HepG2 (cell line): Measurements from ENCODE around the gene CYTH1. TPM values are rescaled to one million over a fixed set of nuclear protein-coding genes. Genes with fewer than 3 reads are reported as not detected.
A peak's percentile ranks its signal among the peaks of the same experiment; 100 is the strongest.

ENCODE experiments used
- ADNP ChIP-seq: sonication (generic); formaldehyde crosslinking; IDR thresholded peaks from 2 replicates; pipeline ENCODE4 v1.4.0; 2020; ENCODE audit warnings: missing genetic modification reagents
- FOXK1 ChIP-seq: sonication (generic); formaldehyde crosslinking; IDR thresholded peaks from 2 replicates; pipeline ENCODE4 v1.4.0; 2020; ENCODE audit warnings: low read depth, missing genetic modification reagents, borderline replicate concordance
- HDAC6 ChIP-seq: fragments of 200-600 bp; sonication (generic); IDR thresholded peaks from 2 replicates; pipeline ENCODE4 v1.7.0; 2017; ENCODE audit warnings: mild to moderate bottlenecking, antibody characterized with exemption, low read length, low read depth
- KDM5B ChIP-seq: sonication (generic); formaldehyde crosslinking; IDR thresholded peaks from 2 replicates; pipeline ENCODE4 v1.4.0; 2020; ENCODE audit warnings: missing genetic modification reagents, mild to moderate bottlenecking, borderline replicate concordance
- KLF16 ChIP-seq, 2 experiments: sonication (generic) in 1 of 2; formaldehyde crosslinking in 1 of 2; IDR thresholded peaks; 2 replicates each; pipeline versions ENCODE4 v1.6.1 to v1.8.0; 2016 to 2023; ENCODE audit warnings: missing genetic modification reagents in 2 of 2, missing compliant biosample characterization in 1 of 2
- KLF9 ChIP-seq: IDR thresholded peaks from 2 replicates; pipeline ENCODE4 v1.6.1; 2016; ENCODE audit warnings: low read depth
- RORA ChIP-seq: sonication (generic); formaldehyde crosslinking; IDR thresholded peaks from 2 replicates; pipeline ENCODE4 v1.5.0; 2020; ENCODE audit warnings: mild to moderate bottlenecking, missing genetic modification reagents, moderate library complexity
- SIN3A ChIP-seq: IDR thresholded peaks from 2 replicates; pipeline ENCODE4 v1.6.1; 2011; ENCODE audit warnings: low read depth, mild to moderate bottlenecking, control low read depth, low read length, borderline replicate concordance
- SRY ChIP-seq: sonication (generic); formaldehyde crosslinking; IDR thresholded peaks from 2 replicates; pipeline ENCODE4 v1.8.0; 2022; ENCODE audit warnings: mild to moderate bottlenecking, missing genetic modification reagents
- TIGD3 ChIP-seq: sonication (generic); formaldehyde crosslinking; IDR thresholded peaks from 2 replicates; pipeline ENCODE4 v1.5.1; 2020; ENCODE audit warnings: mild to moderate bottlenecking, missing genetic modification reagents, borderline replicate concordance
- ZBTB25 ChIP-seq: IDR thresholded peaks from 2 replicates; pipeline ENCODE4 v1.6.1; 2018; ENCODE audit warnings: missing genetic modification reagents
- ZNF646 ChIP-seq: sonication (generic); formaldehyde crosslinking; IDR thresholded peaks from 2 replicates; pipeline ENCODE4 v1.9.0; 2021; ENCODE audit warnings: mild to moderate bottlenecking, missing genetic modification reagents
- polyA plus RNA-seq, 8 experiments: library from polyadenylated mRNA; depleted of rRNA in 3 of 8; stranded (reverse) in 7 of 8; unstranded in 1 of 8; fragments of >200 nt; fragmentation: Illumina TruSeq in 4 of 8; extraction: Trizol in 4 of 8; gene quantifications; 2 replicates each; pipeline versions ENCODE4 v1.2.1 to v1.2.3, GENCODE V29; 2011 to 2016; ENCODE audit warnings: low read depth in 4 of 8, missing spikeins in 1 of 8, mixed read lengths in 1 of 8; ENCODE audit not compliant: insufficient read depth in 1 of 8
- total RNA-seq, 5 experiments: library from RNA; depleted of rRNA; stranded (reverse); fragments of >200 nt; fragmentation: Illumina TruSeq; extraction: Trizol; gene quantifications; 2 replicates each; pipeline ENCODE4 v1.2.3, GENCODE V29; 2016; ENCODE audit warnings: low read depth in 1 of 5

CYTH1 gene
- total and polyA plus RNA-seq, 2 of the 13 experiments (the other 11 are each of a cell fraction or from before 2014, with no cell fraction given), result 20.1 to 48.9 TPM

GRCh38 chr17:78665952-78666920, 115.8 kb downstream of the CYTH1 start (continued):
- peak; percentile 23; the same call in 1 of the 2 replicates for TF ChIP-seq ZNF646 (CRISPR knock-in tag)
- TF ChIP-seq ZBTB25 (CRISPR knock-in tag), result peak; percentile 67
- peak; percentile 28; the same call in 1 of the 2 replicates for TF ChIP-seq TIGD3 (CRISPR knock-in tag)
- TF ChIP-seq KLF9 (CRISPR knock-in tag), result peak; percentile 97
- TF ChIP-seq HDAC6, result no peak
- no peak for TF ChIP-seq RORA (CRISPR knock-in tag)
- TF ChIP-seq FOXK1 (CRISPR knock-in tag), result no peak
- TF ChIP-seq ADNP, result no peak
- TF ChIP-seq SRY (CRISPR knock-in tag), result no peak; the same call in 1 of the 2 replicates
- 0 out of 2 replicates have a peak, but pooled peaks have one; percentile 27 for TF ChIP-seq SIN3A
- peak; percentile 49; the same call in 1 of the 2 replicates for TF ChIP-seq KDM5B (CRISPR knock-in tag)
- peak in 1 of 2 experiments; percentile 73; a peak in 1 of 4 replicates for TF ChIP-seq KLF16 (CRISPR knock-in tag; IDR thresholded peaks at IDR 0.05)
